Muscle layer of duodenum (tissue), 2 donors: ENCODE data around the gene SGCA.

ENCODE experiments used
- H3K27ac ChIP-seq: one replicate; pipeline ENCODE4 v1.7.0; 2013; ENCODE audit warnings: mild to moderate bottlenecking, low read length
- H3K27me3 ChIP-seq: one replicate; pipeline ENCODE4 v1.7.0; 2013; ENCODE audit warnings: low read depth, mild to moderate bottlenecking, control low read depth, low read length
- H3K36me3 ChIP-seq, 2 donors: one replicate each; pipeline ENCODE4 v1.7.0; 2013; ENCODE audit warnings: low read length in 2 of 2, control low read depth in 1 of 2, mild to moderate bottlenecking in 1 of 2; ENCODE audit not compliant: insufficient read depth in 2 of 2, control insufficient read depth in 1 of 2
- H3K4me1 ChIP-seq, 2 donors: one replicate each; pipeline ENCODE4 v1.7.0; 2013; ENCODE audit warnings: low read length in 2 of 2, mild to moderate bottlenecking in 2 of 2, control low read depth in 1 of 2, moderate library complexity in 1 of 2; ENCODE audit not compliant: insufficient read depth in 2 of 2, control insufficient read depth in 1 of 2
- H3K4me3 ChIP-seq, 2 donors: one replicate each; pipeline ENCODE4 v1.7.0; 2013; ENCODE audit warnings: low read length in 2 of 2, low read depth in 1 of 2, mild to moderate bottlenecking in 1 of 2
- H3K9me3 ChIP-seq, 2 donors: one replicate each; pipeline ENCODE4 v1.7.0; 2013; ENCODE audit warnings: low read length in 2 of 2, control low read depth in 1 of 2, mild to moderate bottlenecking in 1 of 2; ENCODE audit not compliant: control insufficient read depth in 1 of 2
- donor health status: healthy.

The SGCA gene

DNA sequence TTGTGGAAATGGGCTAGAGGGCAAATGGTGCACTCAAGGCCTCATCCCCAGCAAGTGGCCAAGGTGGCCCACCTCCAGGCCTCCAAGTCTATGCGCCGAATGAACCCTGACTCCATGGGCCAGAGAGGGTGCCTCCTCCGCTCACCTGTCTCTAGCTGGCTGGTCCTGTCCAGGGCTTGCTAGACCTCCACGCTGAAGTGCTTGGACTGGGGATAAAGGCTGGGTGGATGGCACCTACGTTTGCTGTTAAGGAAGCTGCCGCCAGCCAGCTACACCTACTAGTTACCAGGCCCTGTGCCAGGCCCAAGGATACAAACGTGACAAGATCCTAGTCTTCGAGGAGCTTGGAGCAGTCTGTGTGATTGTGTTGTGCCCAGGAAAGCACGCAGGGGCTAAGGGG lies 739 bp upstream of the SGCA start:
- H3K36me3 ChIP-seq = no peaks in the 10 kb centered on the region
- no peaks in the 10 kb centered on the region for H3K27me3 ChIP-seq
- H3K4me3 ChIP-seq = peak overlapping the region in 1 of 2 donors; percentile 49
- peak overlapping the region; percentile 45 for H3K27ac ChIP-seq
- H3K4me1 ChIP-seq = peaks cover 7 to 55% of the 10 kb centered on the region in 2 donors
- no peaks in the 10 kb centered on the region for H3K9me3 ChIP-seq

GRCh38 chr17:50165466-50165865 lies 339 bp upstream of the SGCA start:
- Histone ChIP-seq H3K4me3 (peak overlapping the region in 1 of 2 donors; percentile 49), H3K27me3 (no peaks in the 10 kb centered on the region), H3K36me3 (no peaks in the 10 kb centered on the region), H3K9me3 (no peaks in the 10 kb centered on the region), H3K4me1 (peaks cover 7 to 55% of the 10 kb centered on the region in 2 donors), H3K27ac (peak overlapping the region; percentile 45)

GRCh38 chr17:50166518-50167181 lies 845 bp downstream of the SGCA start:
- Histone ChIP-seq H3K36me3 (no peaks in the 10 kb centered on the region), H3K27ac (peak overlapping the region; percentile 67), H3K27me3 (no peaks in the 10 kb centered on the region), H3K4me1 (peaks cover 4 to 48% of the 10 kb centered on the region in 2 donors), H3K9me3 (no peaks in the 10 kb centered on the region), H3K4me3 (peak overlapping the region in 1 of 2 donors; percentile 49)

- Histone ChIP-seq H3K9me3 (no peaks in the 10 kb centered on the region), H3K27me3 (no peaks in the 10 kb centered on the region), H3K4me1 (peaks cover 4 to 45% of the 10 kb centered on the region in 2 donors), H3K27ac (no peak overlapping the region), H3K36me3 (no peaks in the 10 kb centered on the region), H3K4me3 (peak overlapping the region in 1 of 2 donors; percentile 8)
Observed at GRCh38 chr17:50167371-50167770, 1.6 kb downstream of the SGCA start.

GRCh38 chr17:50168319-50168718 lies 2.5 kb downstream of the SGCA start:
- no peaks in the 10 kb centered on the region for H3K36me3 ChIP-seq
- peaks cover 8 to 50% of the 10 kb centered on the region in 2 donors for H3K4me1 ChIP-seq
- no peaks in the 10 kb centered on the region for H3K9me3 ChIP-seq
- no peaks in the 10 kb centered on the region for H3K27me3 ChIP-seq
- H3K27ac ChIP-seq = no peak overlapping the region
- no peak overlapping the region for H3K4me3 ChIP-seq

DNA sequence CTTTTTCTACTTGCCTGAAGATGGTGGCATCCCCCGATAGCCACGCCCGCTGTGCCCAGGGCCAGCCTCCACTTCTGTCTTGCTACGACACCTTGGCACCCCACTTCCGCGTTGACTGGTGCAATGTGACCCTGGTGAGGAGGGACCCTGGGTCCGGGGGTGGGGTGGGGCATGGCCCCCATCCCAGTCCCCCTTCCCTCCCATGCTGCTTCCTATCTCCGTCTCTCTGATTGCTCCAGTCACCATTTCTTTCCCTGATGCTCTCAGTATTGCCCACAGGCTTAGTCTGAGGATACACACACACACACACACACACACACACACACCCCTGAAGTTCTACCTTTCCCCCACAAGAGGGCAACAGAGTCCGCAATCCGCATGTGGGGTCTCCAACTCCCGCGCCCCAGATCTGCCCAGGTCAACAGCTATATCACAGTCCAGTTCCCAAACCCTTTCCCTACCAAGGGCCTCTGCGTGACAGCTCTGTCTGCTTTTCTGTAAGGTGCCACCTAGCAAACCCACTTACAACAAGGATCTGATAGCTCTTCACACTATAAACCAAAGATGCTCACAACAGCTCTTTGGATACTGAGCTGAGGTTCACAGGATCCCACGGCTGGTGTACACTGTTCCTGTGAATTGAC lies 3.4 kb downstream of the SGCA start:
- Histone ChIP-seq H3K9me3 (no peaks in the 10 kb centered on the region), H3K36me3 (no peaks in the 10 kb centered on the region), H3K27ac (no peak overlapping the region), H3K4me3 (no peak overlapping the region), H3K4me1 (peaks cover 10 to 46% of the 10 kb centered on the region in 2 donors), H3K27me3 (no peaks in the 10 kb centered on the region)

- H3K27ac ChIP-seq = no peak overlapping the region
Observed at GRCh38 chr17:50169881-50170459, 4.2 kb downstream of the SGCA start.

GRCh38 chr17:50170662-50171370 lies 5.0 kb downstream of the SGCA start:
- Histone ChIP-seq H3K27ac (no peak overlapping the region), H3K4me1 (peaks cover 10 to 45% of the 10 kb centered on the region in 2 donors), H3K4me3 (no peak overlapping the region), H3K9me3 (no peaks in the 10 kb centered on the region), H3K36me3 (no peaks in the 10 kb centered on the region), H3K27me3 (no peaks in the 10 kb centered on the region)

More at GRCh38 chr17:50169881-50170459, 4.2 kb downstream of the SGCA start:
- H3K9me3 ChIP-seq = no peaks in the 10 kb centered on the region
- no peaks in the 10 kb centered on the region for H3K36me3 ChIP-seq
- no peak overlapping the region for H3K4me3 ChIP-seq
- H3K27me3 ChIP-seq = no peaks in the 10 kb centered on the region
- H3K4me1 ChIP-seq = peaks cover 10 to 45% of the 10 kb centered on the region in 2 donors

DNA sequence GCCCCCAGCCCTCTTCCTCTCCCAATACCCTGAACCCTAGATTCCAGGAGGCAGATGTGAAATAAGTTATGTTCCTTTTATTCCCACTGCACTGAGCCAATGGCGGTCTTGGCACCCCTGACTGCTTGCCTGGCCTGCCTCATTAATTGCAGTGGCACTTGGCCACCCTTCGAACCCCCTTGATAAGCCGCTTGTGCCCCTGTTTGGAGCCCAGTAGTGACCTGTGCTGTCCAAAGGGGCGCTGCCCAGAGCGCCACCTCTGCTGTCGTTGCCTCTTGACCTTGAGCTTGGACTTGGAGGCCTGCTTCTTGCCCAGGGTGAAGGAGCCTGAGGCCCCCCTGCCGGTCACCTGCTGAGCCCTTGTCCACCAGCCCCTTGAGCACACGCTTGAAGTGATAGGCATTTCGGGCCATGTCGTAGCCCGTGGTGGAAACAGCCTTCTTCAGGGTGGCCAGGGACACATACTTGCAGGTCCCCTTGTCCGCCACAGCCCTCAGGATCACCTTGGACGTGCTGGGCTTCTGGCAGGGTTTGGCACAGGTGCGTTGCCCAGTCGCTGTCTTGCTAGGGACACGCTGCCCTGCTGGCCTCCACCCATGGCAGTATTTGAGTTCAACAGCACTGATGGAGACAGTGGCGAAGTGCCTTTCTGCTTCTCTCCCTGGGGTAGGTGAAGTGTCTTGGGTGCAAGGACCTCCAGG lies 5.7 kb downstream of the SGCA start:
- Histone ChIP-seq H3K4me1 (peaks cover 12 to 48% of the 10 kb centered on the region in 2 donors), H3K27ac (no peak overlapping the region), H3K27me3 (no peaks in the 10 kb centered on the region), H3K36me3 (no peaks in the 10 kb centered on the region), H3K4me3 (no peak overlapping the region), H3K9me3 (no peaks in the 10 kb centered on the region)

- Histone ChIP-seq H3K27me3 (no peaks in the 10 kb centered on the region), H3K9me3 (no peaks in the 10 kb centered on the region), H3K36me3 (no peaks in the 10 kb centered on the region), H3K27ac (no peak overlapping the region), H3K4me3 (no peak overlapping the region), H3K4me1 (peaks cover 12 to 50% of the 10 kb centered on the region in 2 donors)
Observed at GRCh38 chr17:50172130-50172529, 6.3 kb downstream of the SGCA start.

DNA sequence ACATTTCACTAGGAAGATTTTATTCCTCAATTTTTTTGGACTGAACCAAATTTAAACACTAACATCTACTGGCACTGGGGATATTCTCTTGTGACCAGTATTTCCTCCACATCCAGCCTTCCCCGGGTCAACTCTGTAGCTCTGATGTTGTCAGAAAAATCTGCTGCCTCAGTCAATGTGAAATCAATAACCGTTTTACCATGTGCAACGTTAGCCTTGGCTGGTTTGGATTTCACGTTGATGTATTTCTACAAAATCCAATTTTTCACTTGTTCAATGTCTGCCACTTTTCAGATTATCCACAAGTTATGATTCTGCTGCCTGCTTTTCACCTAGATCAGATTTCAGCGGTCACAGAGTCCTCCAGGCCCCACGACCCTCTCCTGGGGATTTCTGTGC lies 7.1 kb downstream of the SGCA start:
- Histone ChIP-seq H3K27me3 (no peaks in the 10 kb centered on the region), H3K27ac (peak overlapping the region; percentile 67), H3K9me3 (no peaks in the 10 kb centered on the region), H3K4me1 (peaks cover 12 to 52% of the 10 kb centered on the region in 2 donors), H3K36me3 (no peaks in the 10 kb centered on the region), H3K4me3 (no peak overlapping the region)
